Measurements from ENCODE around the gene UVRAG. TPM values are rescaled to one million over a fixed set of nuclear protein-coding genes. Genes with fewer than 3 reads are reported as not detected.

The UVRAG gene
- total and polyA plus RNA-seq, 10 donors, result 13.8 to 80.8 (median 42.9) TPM

- Histone ChIP-seq H3K4me3 (no peak overlapping the region), H3K4me1 (peaks cover 16 to 59% (median 40%) of the 10 kb centered on the region in 6 donors), H3K27ac (peak overlapping the region in 5 of 8 donors; percentile 6 to 53 (median 15)), H3K27me3 (replicated peaks in 1 of 7) (no peaks in the 10 kb centered on the region), H3K9me3 (no peaks in the 10 kb centered on the region), H3K36me3 (no peaks in the 10 kb centered on the region)
- no peak for DNase-seq
- 70 to 92% (median 81%) methylated on average over 3 of the region's 3 CpGs for WGBS, 5 donors
- intact Hi-C loops (cut with DNase I; ENCODE audit: low total_unique reads), result no loop called here
- TF ChIP-seq POLR2A (IDR thresholded peaks at IDR 0.05), result no peak
- no peak for TF ChIP-seq POLR2AphosphoS5 (IDR thresholded peaks at IDR 0.05)
- TF ChIP-seq CTCF (IDR thresholded peaks at IDR 0.05 in 8 of 11, conservative IDR thresholded peaks at IDR 0.05 in 3 of 11), result no peak
These were observed 123.5 kb downstream of the UVRAG start for GRCh38 chr11:75938543-75938942.

- 69 to 91% (median 88%) methylated on average over 1 of the region's 1 CpG for WGBS, 5 donors
- Histone ChIP-seq H3K9me3 (no peaks in the 10 kb centered on the region), H3K36me3 (no peaks in the 10 kb centered on the region), H3K27ac (peak overlapping the region in 1 of 8 donors; percentile 4), H3K4me1 (peaks cover 16 to 62% (median 42%) of the 10 kb centered on the region in 6 donors), H3K27me3 (replicated peaks in 1 of 7) (no peaks in the 10 kb centered on the region), H3K4me3 (no peak overlapping the region)
- intact Hi-C loops (cut with DNase I; ENCODE audit: low total_unique reads), result no loop called here
- DNase-seq, result no peak
- TF ChIP-seq POLR2A (IDR thresholded peaks at IDR 0.05) (no peak), POLR2AphosphoS5 (IDR thresholded peaks at IDR 0.05) (no peak), CTCF (IDR thresholded peaks at IDR 0.05 in 8 of 11, conservative IDR thresholded peaks at IDR 0.05 in 3 of 11) (no peak)
These were observed 124.5 kb downstream of the UVRAG start for GRCh38 chr11:75939516-75939915.

- Histone ChIP-seq H3K9me3 (no peaks in the 10 kb centered on the region), H3K27me3 (replicated peaks in 1 of 7) (no peaks in the 10 kb centered on the region), H3K4me3 (no peak overlapping the region), H3K36me3 (no peaks in the 10 kb centered on the region), H3K4me1 (peaks cover 16 to 66% (median 43%) of the 10 kb centered on the region in 6 donors), H3K27ac (peak overlapping the region in 2 of 8 donors; percentile 4 to 21)
- no peak for DNase-seq
- no peak for TF ChIP-seq CTCF (IDR thresholded peaks at IDR 0.05 in 8 of 11, conservative IDR thresholded peaks at IDR 0.05 in 3 of 11)
- no peak for TF ChIP-seq POLR2A (IDR thresholded peaks at IDR 0.05)
- intact Hi-C loops (cut with DNase I; ENCODE audit: low total_unique reads), result no loop called here
- WGBS, 5 donors, result 18 to 50% (median 29%) methylated on average over 1 of the region's 1 CpG
These were observed 125.0 kb downstream of the UVRAG start for GRCh38 chr11:75939992-75940391.

- no peak for DNase-seq
- intact Hi-C loops (cut with DNase I; ENCODE audit: low total_unique reads), result no loop called here
- peak overlapping the region in 4 of 8 donors; percentile 1 to 21 (median 3) for H3K27ac ChIP-seq
- no peaks in the 10 kb centered on the region for H3K36me3 ChIP-seq
- no peaks in the 10 kb centered on the region for H3K9me3 ChIP-seq
- peaks cover 21 to 76% (median 50%) of the 10 kb centered on the region in 6 donors for H3K4me1 ChIP-seq
- no peaks in the 10 kb centered on the region for H3K27me3 ChIP-seq (replicated peaks in 1 of 7)
- TF ChIP-seq POLR2AphosphoS5 (IDR thresholded peaks at IDR 0.05) (no peak), CTCF (IDR thresholded peaks at IDR 0.05 in 8 of 11, conservative IDR thresholded peaks at IDR 0.05 in 3 of 11) (no peak), POLR2A (IDR thresholded peaks at IDR 0.05) (no peak)
- H3K4me3 ChIP-seq, result no peak overlapping the region
These were observed 125.9 kb downstream of the UVRAG start for GRCh38 chr11:75940911-75941310.

All from spleen (tissue), 11 donors.